GM12874 (cell line): ENCODE data around the gene SORBS1.

ENCODE experiments used
- CTCF ChIP-seq: IDR thresholded peaks from 2 replicates; pipeline ENCODE4 v1.5.1; 2011; ENCODE audit warnings: low read depth, mild to moderate bottlenecking, control low read depth, low read length, moderate library complexity; ENCODE audit not compliant: insufficient read depth

Gene SORBS1

GRCh38 chr10:95413588-95413987 is 147.6 kb downstream of the SORBS1 start:
- TF ChIP-seq CTCF = no peak

- TF ChIP-seq CTCF = no peak
Measured at GRCh38 chr10:95411635-95412034, 149.5 kb downstream of the SORBS1 start.

GRCh38 chr10:95408983-95409873 is 151.9 kb downstream of the SORBS1 start:
- no peak for TF ChIP-seq CTCF

GRCh38 chr10:95408148-95408960 is 152.8 kb downstream of the SORBS1 start:
- no peak for TF ChIP-seq CTCF

- TF ChIP-seq CTCF = no peak
Measured at GRCh38 chr10:95407546-95407945, 153.6 kb downstream of the SORBS1 start.

- no peak for TF ChIP-seq CTCF
Measured at GRCh38 chr10:95406651-95407280, 154.4 kb downstream of the SORBS1 start.

- no peak for TF ChIP-seq CTCF
Measured at GRCh38 chr10:95405655-95406054, 155.5 kb downstream of the SORBS1 start.
